H9 (cell line): ENCODE measurements around the gene DMXL2. TPM values are rescaled to one million over a fixed set of nuclear protein-coding genes. Genes with fewer than 3 reads are reported as not detected.

Source experiments
- DNase-seq: peaks from one replicate; pipeline ENCODE4 v3.0.0-alpha.2; 2017
- H2AFZ ChIP-seq: one replicate; pipeline ENCODE4 v1.6.1; 2013; ENCODE audit warnings: mild to moderate bottlenecking, low read length, control low read depth, moderate library complexity
- H2AK5ac ChIP-seq: 2 replicates; pipeline ENCODE4 v1.6.1; 2013; ENCODE audit warnings: low read length, control low read depth, mixed read lengths; ENCODE audit not compliant: insufficient read length
- H2BK120ac ChIP-seq: one replicate; pipeline ENCODE4 v1.6.1; 2013; ENCODE audit warnings: low read depth, mild to moderate bottlenecking, low read length, control low read depth, inconsistent platforms; ENCODE audit not compliant: poor library complexity, severe bottlenecking
- H2BK12ac ChIP-seq: 2 replicates; pipeline ENCODE4 v1.6.1; 2013; ENCODE audit warnings: low read length, control low read depth, mixed read lengths, low read depth; ENCODE audit not compliant: insufficient read length
- H2BK15ac ChIP-seq: 2 replicates; pipeline ENCODE4 v1.6.1; 2013; ENCODE audit warnings: low read depth, low read length, control low read depth
- H2BK20ac ChIP-seq: one replicate; pipeline ENCODE4 v1.6.1; 2013; ENCODE audit warnings: low read depth, mild to moderate bottlenecking, low read length, control low read depth, inconsistent platforms; ENCODE audit not compliant: poor library complexity, severe bottlenecking
- H2BK5ac ChIP-seq: 2 replicates; pipeline ENCODE4 v1.6.1; 2013; ENCODE audit warnings: low read length, control low read depth, mixed read lengths; ENCODE audit not compliant: insufficient read length
- H3K14ac ChIP-seq: 2 replicates; pipeline ENCODE4 v1.6.1; 2013; ENCODE audit warnings: low read length, control low read depth; ENCODE audit not compliant: insufficient read depth
- H3K18ac ChIP-seq: 2 replicates; pipeline ENCODE4 v1.6.1; 2013; ENCODE audit warnings: low read depth, mild to moderate bottlenecking, mixed read lengths, low read length, control low read depth; ENCODE audit not compliant: insufficient read length
- H3K23ac ChIP-seq: 2 replicates; pipeline ENCODE4 v1.6.1; 2013; ENCODE audit warnings: low read length, control low read depth, mixed read lengths, low read depth; ENCODE audit not compliant: insufficient read length
- H3K23me2 ChIP-seq: 2 replicates; pipeline ENCODE4 v1.6.1; 2013; ENCODE audit warnings: low read depth, mild to moderate bottlenecking, mixed read lengths, low read length, control low read depth; ENCODE audit not compliant: insufficient read length, poor library complexity, severe bottlenecking
- H3K27ac ChIP-seq: 2 replicates; pipeline ENCODE4 v1.5.1; 2013; ENCODE audit warnings: low read length, control low read depth, mixed read lengths, low read depth; ENCODE audit not compliant: insufficient read length
- H3K27me3 ChIP-seq: 2 replicates; pipeline ENCODE4 v1.6.1; 2013; ENCODE audit warnings: low read length, control low read depth, inconsistent platforms; ENCODE audit not compliant: insufficient read depth
- H3K4ac ChIP-seq: 2 replicates; pipeline ENCODE4 v1.6.1; 2013; ENCODE audit warnings: low read depth, mild to moderate bottlenecking, control low read depth, inconsistent platforms, low read length, moderate library complexity
- H3K4me1 ChIP-seq: 2 replicates; pipeline ENCODE4 v1.6.1; 2013; ENCODE audit warnings: low read length, control low read depth, inconsistent platforms; ENCODE audit not compliant: insufficient read depth
- H3K4me2 ChIP-seq: 2 replicates; pipeline ENCODE4 v1.6.1; 2013; ENCODE audit warnings: low read length, control low read depth, mixed read lengths; ENCODE audit not compliant: insufficient read length, insufficient read depth
- H3K56ac ChIP-seq: 2 replicates; pipeline ENCODE4 v1.6.1; 2013; ENCODE audit warnings: low read depth, mild to moderate bottlenecking, mixed read lengths, low read length, control low read depth; ENCODE audit not compliant: insufficient read length
- H3K79me1 ChIP-seq: 2 replicates; pipeline ENCODE4 v1.6.1; 2013; ENCODE audit warnings: low read depth, mild to moderate bottlenecking, moderate library complexity, low read length, control low read depth, inconsistent platforms; ENCODE audit not compliant: insufficient read depth, poor library complexity, severe bottlenecking
- H3K79me2 ChIP-seq: 2 replicates; pipeline ENCODE4 v1.6.1; 2013; ENCODE audit warnings: low read length, control low read depth, inconsistent platforms; ENCODE audit not compliant: insufficient read depth
- H3K9ac ChIP-seq: 2 replicates; pipeline ENCODE4 v1.6.1; 2013; ENCODE audit warnings: low read length, control low read depth, mixed read lengths; ENCODE audit not compliant: insufficient read length; ENCODE audit errors: extremely low read depth
- H3K9me3 ChIP-seq: one replicate; pipeline ENCODE4 v1.6.1; 2013; ENCODE audit warnings: low read depth, low read length, inconsistent platforms; ENCODE audit not compliant: control insufficient read depth
- H3T11ph ChIP-seq: one replicate; pipeline ENCODE4 v1.6.1; 2013; ENCODE audit warnings: mild to moderate bottlenecking, low read length, control low read depth, inconsistent platforms
- H4K20me1 ChIP-seq: one replicate; pipeline ENCODE4 v1.6.1; 2013; ENCODE audit not compliant: control insufficient read depth, insufficient read length, insufficient read depth
- H4K5ac ChIP-seq: 2 replicates; pipeline ENCODE4 v1.6.1; 2013; ENCODE audit warnings: low read depth, mild to moderate bottlenecking, mixed read lengths, low read length, control low read depth; ENCODE audit not compliant: insufficient read length
- H4K8ac ChIP-seq: replicated peaks from 2 replicates; pipeline ENCODE4 v1.6.1; 2013; ENCODE audit warnings: low read length, control low read depth, mixed read lengths, low read depth; ENCODE audit not compliant: insufficient read length
- H4K91ac ChIP-seq: 2 replicates; pipeline ENCODE4 v1.6.1; 2013; ENCODE audit warnings: low read depth, mild to moderate bottlenecking, moderate library complexity, mixed read lengths, low read length, control low read depth; ENCODE audit not compliant: insufficient read length
- H3K27ac Mint-ChIP-seq, 3 experiments: 2 replicates in 2 of 3; 3 replicates in 1 of 3; pipeline ENCODE4 v1.8.0; 2020 to 2021; ENCODE audit warnings: mixed read lengths in 3 of 3, mild to moderate bottlenecking in 1 of 3, moderate library complexity in 1 of 3
- H3K27me3 Mint-ChIP-seq: 2 replicates; pipeline ENCODE4 v1.8.0; 2021; ENCODE audit warnings: low read depth, mild to moderate bottlenecking, moderate library complexity, mixed read lengths
- H3K36me3 Mint-ChIP-seq, 3 experiments: 2 replicates in 2 of 3; 3 replicates in 1 of 3; pipeline ENCODE4 v1.8.0; 2020 to 2021; ENCODE audit warnings: low read depth in 3 of 3, mixed read lengths in 3 of 3; ENCODE audit not compliant: insufficient read depth in 1 of 3
- H3K4me1 Mint-ChIP-seq, 2 experiments: 2 replicates each; pipeline ENCODE4 v1.8.0; 2020; ENCODE audit warnings: mixed read lengths in 2 of 2
- H3K4me3 Mint-ChIP-seq, 2 experiments: 2 replicates in 1 of 2; 3 replicates in 1 of 2; pipeline ENCODE4 v1.8.0; 2020 to 2021; ENCODE audit warnings: mild to moderate bottlenecking in 2 of 2, mixed read lengths in 2 of 2, moderate library complexity in 1 of 2
- H3K9me3 Mint-ChIP-seq, 2 experiments: 2 replicates in 1 of 2; 3 replicates in 1 of 2; pipeline ENCODE4 v1.8.0; 2020; ENCODE audit warnings: mild to moderate bottlenecking in 2 of 2, mixed read lengths in 2 of 2, moderate library complexity in 1 of 2
- WGBS: extraction: QIAGEN DNeasy Blood & Tissue Kit; methylation state at CpG from one replicate; pipeline ENCODE4 v1.1.7; 2013; ENCODE audit warnings: missing lambda C conversion rate, low lambda C conversion rate, mixed read lengths; ENCODE audit not compliant: insufficient read length; ENCODE audit errors: extremely low coverage; 5-methylcytosine and 5-hydroxymethylcytosine counted together
- total RNA-seq: library from RNA; stranded (reverse); gene quantifications from 2 replicates; pipeline ENCODE4 v1.2.1, GENCODE V29; 2021
- TF ChIP-seq, protein P1 (sequence below): fragments of 200-600 bp; sonication (generic); conservative IDR thresholded peaks from 3 replicates; pipeline ENCODE4 v1.8.0; 2021; ENCODE audit warnings: antibody characterized with exemption, mild to moderate bottlenecking

DMXL2 gene
- total RNA-seq, 1 experiment from 2014 or later = 13.9 TPM

DNA sequence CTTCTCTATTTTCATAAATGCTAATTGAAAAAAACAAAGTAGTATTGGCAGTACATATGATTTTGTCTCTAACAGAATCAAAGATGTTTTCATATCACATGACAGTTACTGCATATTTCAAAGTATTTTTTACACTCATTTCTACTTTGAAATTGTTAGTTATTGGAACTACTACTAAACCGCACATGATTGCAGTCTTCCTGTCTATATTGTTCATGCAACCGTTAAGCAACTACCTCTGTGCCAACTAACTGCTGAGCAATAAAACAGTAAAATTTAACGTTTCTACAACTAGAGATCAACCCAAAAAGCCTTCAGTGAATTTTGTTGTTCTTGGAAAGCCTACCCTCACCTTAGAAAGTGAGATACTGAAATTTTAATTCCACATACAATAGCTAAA, 64.2 kb downstream of the DMXL2 start:
- Histone ChIP-seq H3K4me2 (no peak overlapping the region), H3K9ac (no peak overlapping the region), H4K5ac (no peak overlapping the region), H4K91ac (no peak overlapping the region), H3T11ph (no peak overlapping the region), H4K8ac (no peak overlapping the region), H3K9me3 (no peaks in the 10 kb centered on the region), H3K79me2 (no peaks in the 10 kb centered on the region), H2AK5ac (no peak overlapping the region), H4K20me1 (no peaks in the 10 kb centered on the region), H3K27ac (no peak overlapping the region), H3K4ac (no peak overlapping the region), H3K23me2 (no peaks in the 10 kb centered on the region), H2BK120ac (no peak overlapping the region), H2BK20ac (no peak overlapping the region), H3K56ac (no peak overlapping the region), H3K4me1 (no peaks in the 10 kb centered on the region), H3K18ac (no peak overlapping the region), H3K14ac (no peak overlapping the region), H2AFZ (no peak overlapping the region), H2BK12ac (no peak overlapping the region), H3K23ac (no peak overlapping the region), H3K79me1 (no peaks in the 10 kb centered on the region), H2BK15ac (no peak overlapping the region), H2BK5ac (no peak overlapping the region), H3K27me3 (no peaks in the 10 kb centered on the region)
- Mint-ChIP-seq H3K36me3 (no peaks in the 10 kb centered on the region), H3K27me3 (no peaks in the 10 kb centered on the region), H3K4me1 (peaks cover 0 to 3% of the 10 kb centered on the region in 2 experiments; a peak in 1 of 4 replicates), H3K9me3 (no peaks in the 10 kb centered on the region), H3K4me3 (no peak overlapping the region), H3K27ac (no peak overlapping the region)
- TF ChIP-seq, protein P1, sequence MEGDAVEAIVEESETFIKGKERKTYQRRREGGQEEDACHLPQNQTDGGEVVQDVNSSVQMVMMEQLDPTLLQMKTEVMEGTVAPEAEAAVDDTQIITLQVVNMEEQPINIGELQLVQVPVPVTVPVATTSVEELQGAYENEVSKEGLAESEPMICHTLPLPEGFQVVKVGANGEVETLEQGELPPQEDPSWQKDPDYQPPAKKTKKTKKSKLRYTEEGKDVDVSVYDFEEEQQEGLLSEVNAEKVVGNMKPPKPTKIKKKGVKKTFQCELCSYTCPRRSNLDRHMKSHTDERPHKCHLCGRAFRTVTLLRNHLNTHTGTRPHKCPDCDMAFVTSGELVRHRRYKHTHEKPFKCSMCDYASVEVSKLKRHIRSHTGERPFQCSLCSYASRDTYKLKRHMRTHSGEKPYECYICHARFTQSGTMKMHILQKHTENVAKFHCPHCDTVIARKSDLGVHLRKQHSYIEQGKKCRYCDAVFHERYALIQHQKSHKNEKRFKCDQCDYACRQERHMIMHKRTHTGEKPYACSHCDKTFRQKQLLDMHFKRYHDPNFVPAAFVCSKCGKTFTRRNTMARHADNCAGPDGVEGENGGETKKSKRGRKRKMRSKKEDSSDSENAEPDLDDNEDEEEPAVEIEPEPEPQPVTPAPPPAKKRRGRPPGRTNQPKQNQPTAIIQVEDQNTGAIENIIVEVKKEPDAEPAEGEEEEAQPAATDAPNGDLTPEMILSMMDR = no peak
- no peak for DNase-seq
- WGBS = no CpG with 5 or more reads among the region's 3 CpGs
